ENCODE measurements around the gene GALNT9. TPM values are rescaled to one million over a fixed set of nuclear protein-coding genes. Genes with fewer than 3 reads are reported as not detected.
"Not testable (repeated sequence)": the region's sequence is repeated elsewhere in the genome, so short reads cannot be mapped to it uniquely, and the experiment has no call there.

Gene GALNT9
- total and polyA plus RNA-seq, 2 donors (not counting 1 experiment from before 2014, with no cell fraction given) = 0.10 to 2.8 TPM

GRCh38 chr12:132256646-132257045, 72.7 kb downstream of the GALNT9 start:
- Histone ChIP-seq H3K4me3 (replicated peaks in 1 of 4; ENCODE audit: control extremely low read depth in 1 of 4, insufficient read depth in 1 of 4, low read depth in 3 of 4, low read length in 4 of 4) (no peak overlapping the region), H3K9me3 (ENCODE audit: control insufficient read depth, insufficient read depth, low read depth, low read length) (no peaks in the 10 kb centered on the region), H3K27me3 (ENCODE audit: control insufficient read depth, insufficient read depth, low read length) (no peaks in the 10 kb centered on the region), H3K4me2 (ENCODE audit: extremely low read depth, insufficient read depth, low read length) (no peak overlapping the region), H3K9ac (ENCODE audit: insufficient read depth, low read length) (no peak overlapping the region), H4K20me1 (ENCODE audit: control insufficient read depth, extremely low read depth, insufficient read depth, low read length) (no peaks in the 10 kb centered on the region), H3K36me3 (ENCODE audit: control insufficient read depth, insufficient read depth, low read length) (no peaks in the 10 kb centered on the region), H2AFZ (ENCODE audit: low read length) (no peak overlapping the region), H3K79me2 (ENCODE audit: control insufficient read depth, insufficient read depth, low read length) (no peaks in the 10 kb centered on the region), H3K4me1 (ENCODE audit: control insufficient read depth, extremely low read depth, insufficient read depth, low read length) (no peaks in the 10 kb centered on the region), H3K27ac (ENCODE audit: insufficient read depth, low read length) (no peak overlapping the region)
- TF ChIP-seq CTCF (conservative IDR thresholded peaks at IDR 0.05 in 1 of 2, IDR thresholded peaks at IDR 0.05 in 1 of 2; ENCODE audit: low read depth in 1 of 2, low read length in 2 of 2) = no peak
- no peak for TF ChIP-seq EZH2 (IDR thresholded peaks at IDR 0.05; ENCODE audit: low read length, missing control alignments)
- no peak for DNase-seq (ENCODE audit: low read depth in 2 of 2)

GRCh38 chr12:132255642-132256041, 73.7 kb downstream of the GALNT9 start:
- DNase-seq (ENCODE audit: low read depth in 2 of 2) = no peak
- no peaks in the 10 kb centered on the region for H3K27me3 ChIP-seq (ENCODE audit: control insufficient read depth, insufficient read depth, low read length)

GRCh38 chr12:132253698-132254480, 75.5 kb downstream of the GALNT9 start:
- Histone ChIP-seq H3K9ac (ENCODE audit: insufficient read depth, low read length) (no peak overlapping the region), H3K27me3 (ENCODE audit: control insufficient read depth, insufficient read depth, low read length) (no peaks in the 10 kb centered on the region), H3K27ac (ENCODE audit: insufficient read depth, low read length) (no peak overlapping the region), H4K20me1 (ENCODE audit: control insufficient read depth, extremely low read depth, insufficient read depth, low read length) (no peaks in the 10 kb centered on the region), H2AFZ (ENCODE audit: low read length) (no peak overlapping the region), H3K9me3 (ENCODE audit: control insufficient read depth, insufficient read depth, low read depth, low read length) (no peaks in the 10 kb centered on the region), H3K36me3 (ENCODE audit: control insufficient read depth, insufficient read depth, low read length) (no peaks in the 10 kb centered on the region), H3K79me2 (ENCODE audit: control insufficient read depth, insufficient read depth, low read length) (no peaks in the 10 kb centered on the region), H3K4me3 (replicated peaks in 1 of 4; ENCODE audit: control extremely low read depth in 1 of 4, insufficient read depth in 1 of 4, low read depth in 3 of 4, low read length in 4 of 4) (no peak overlapping the region), H3K4me1 (ENCODE audit: control insufficient read depth, extremely low read depth, insufficient read depth, low read length) (no peaks in the 10 kb centered on the region), H3K4me2 (ENCODE audit: extremely low read depth, insufficient read depth, low read length) (no peak overlapping the region)
- no peak for DNase-seq (ENCODE audit: low read depth in 2 of 2)
- TF ChIP-seq CTCF (conservative IDR thresholded peaks at IDR 0.05 in 1 of 2, IDR thresholded peaks at IDR 0.05 in 1 of 2; ENCODE audit: low read depth in 1 of 2, low read length in 2 of 2) (no peak), EZH2 (IDR thresholded peaks at IDR 0.05; ENCODE audit: low read length, missing control alignments) (no peak)

More at GRCh38 chr12:132255642-132256041, 73.7 kb downstream of the GALNT9 start:
- no peaks in the 10 kb centered on the region for H3K36me3 ChIP-seq (ENCODE audit: control insufficient read depth, insufficient read depth, low read length)
- no peaks in the 10 kb centered on the region for H3K4me1 ChIP-seq (ENCODE audit: control insufficient read depth, extremely low read depth, insufficient read depth, low read length)
- H3K9me3 ChIP-seq (ENCODE audit: control insufficient read depth, insufficient read depth, low read depth, low read length) = no peaks in the 10 kb centered on the region
- no peak overlapping the region for H2AFZ ChIP-seq (ENCODE audit: low read length)
- H4K20me1 ChIP-seq (ENCODE audit: control insufficient read depth, extremely low read depth, insufficient read depth, low read length) = no peaks in the 10 kb centered on the region
- no peak overlapping the region for H3K9ac ChIP-seq (ENCODE audit: insufficient read depth, low read length)
- H3K79me2 ChIP-seq (ENCODE audit: control insufficient read depth, insufficient read depth, low read length) = no peaks in the 10 kb centered on the region
- H3K27ac ChIP-seq (ENCODE audit: insufficient read depth, low read length) = no peak overlapping the region
- no peak overlapping the region for H3K4me2 ChIP-seq (ENCODE audit: extremely low read depth, insufficient read depth, low read length)
- TF ChIP-seq EZH2 (IDR thresholded peaks at IDR 0.05; ENCODE audit: low read length, missing control alignments) (no peak), CTCF (conservative IDR thresholded peaks at IDR 0.05 in 1 of 2, IDR thresholded peaks at IDR 0.05 in 1 of 2; ENCODE audit: low read depth in 1 of 2, low read length in 2 of 2) (no peak)
- no peak overlapping the region for H3K4me3 ChIP-seq (replicated peaks in 1 of 4; ENCODE audit: control extremely low read depth in 1 of 4, insufficient read depth in 1 of 4, low read depth in 3 of 4, low read length in 4 of 4)

- not testable (repeated sequence) for H2AFZ ChIP-seq (ENCODE audit: low read length); H3K27ac ChIP-seq (ENCODE audit: insufficient read depth, low read length); H4K20me1 ChIP-seq (ENCODE audit: control insufficient read depth, extremely low read depth, insufficient read depth, low read length); H3K4me3 ChIP-seq (replicated peaks in 1 of 4; ENCODE audit: control extremely low read depth in 1 of 4, insufficient read depth in 1 of 4, low read depth in 3 of 4, low read length in 4 of 4); H3K9me3 ChIP-seq (ENCODE audit: control insufficient read depth, insufficient read depth, low read depth, low read length); H3K4me1 ChIP-seq (ENCODE audit: control insufficient read depth, extremely low read depth, insufficient read depth, low read length); H3K9ac ChIP-seq (ENCODE audit: insufficient read depth, low read length); H3K79me2 ChIP-seq (ENCODE audit: control insufficient read depth, insufficient read depth, low read length); H3K36me3 ChIP-seq (ENCODE audit: control insufficient read depth, insufficient read depth, low read length); H3K4me2 ChIP-seq (ENCODE audit: extremely low read depth, insufficient read depth, low read length); H3K27me3 ChIP-seq (ENCODE audit: control insufficient read depth, insufficient read depth, low read length); DNase-seq (ENCODE audit: low read depth in 2 of 2)
These were observed 76.4 kb downstream of the GALNT9 start for GRCh38 chr12:132252981-132253380.
